ACC112 (cell line): ENCODE data around the gene SLC35D1.
A peak's percentile ranks its signal among the peaks of the same experiment; 100 is the strongest.
"Not testable (repeated sequence)": the region's sequence is repeated elsewhere in the genome, so short reads cannot be mapped to it uniquely, and the experiment has no call there.

Source experiments
- H2AFZ ChIP-seq: fragments of 200-600 bp; sonication (generic); one replicate; pipeline ENCODE4 v1.6.0; 2017; ENCODE audit warnings: antibody characterized with exemption, low read length; ENCODE audit not compliant: unreplicated experiment
- H3K27ac ChIP-seq: fragments of 200-600 bp; sonication (generic); 2 replicates; pipeline ENCODE4 v1.5.1; 2014; ENCODE audit warnings: low read depth, mild to moderate bottlenecking, antibody characterized with exemption, low read length, moderate library complexity
- H3K27me3 ChIP-seq: fragments of 200-600 bp; sonication (generic); 2 replicates; pipeline ENCODE4 v1.6.1; 2014; ENCODE audit warnings: mild to moderate bottlenecking, antibody characterized with exemption, low read length, moderate library complexity, mixed read lengths; ENCODE audit not compliant: insufficient read depth
- H3K36me3 ChIP-seq: fragments of 200-600 bp; sonication (generic); 2 replicates; pipeline ENCODE4 v1.6.1; 2016; ENCODE audit warnings: mild to moderate bottlenecking, antibody characterized with exemption, low read length, moderate library complexity, mixed read lengths; ENCODE audit not compliant: insufficient read depth
- H3K4me1 ChIP-seq: fragments of 200-600 bp; sonication (generic); one replicate; pipeline ENCODE4 v1.6.1; 2016; ENCODE audit warnings: low read length, mixed read lengths; ENCODE audit not compliant: insufficient read depth, unreplicated experiment, control insufficient read depth
- H3K4me3 ChIP-seq: fragments of 200-600 bp; sonication (generic); 2 replicates; pipeline ENCODE4 v1.5.1; 2014; ENCODE audit warnings: mild to moderate bottlenecking, low read depth, low read length
- H3K79me2 ChIP-seq: fragments of 200-600 bp; sonication (generic); one replicate; pipeline ENCODE4 v1.6.0; 2016; ENCODE audit warnings: low read length; ENCODE audit not compliant: control insufficient read depth, unreplicated experiment, insufficient read depth

Gene SLC35D1

DNA sequence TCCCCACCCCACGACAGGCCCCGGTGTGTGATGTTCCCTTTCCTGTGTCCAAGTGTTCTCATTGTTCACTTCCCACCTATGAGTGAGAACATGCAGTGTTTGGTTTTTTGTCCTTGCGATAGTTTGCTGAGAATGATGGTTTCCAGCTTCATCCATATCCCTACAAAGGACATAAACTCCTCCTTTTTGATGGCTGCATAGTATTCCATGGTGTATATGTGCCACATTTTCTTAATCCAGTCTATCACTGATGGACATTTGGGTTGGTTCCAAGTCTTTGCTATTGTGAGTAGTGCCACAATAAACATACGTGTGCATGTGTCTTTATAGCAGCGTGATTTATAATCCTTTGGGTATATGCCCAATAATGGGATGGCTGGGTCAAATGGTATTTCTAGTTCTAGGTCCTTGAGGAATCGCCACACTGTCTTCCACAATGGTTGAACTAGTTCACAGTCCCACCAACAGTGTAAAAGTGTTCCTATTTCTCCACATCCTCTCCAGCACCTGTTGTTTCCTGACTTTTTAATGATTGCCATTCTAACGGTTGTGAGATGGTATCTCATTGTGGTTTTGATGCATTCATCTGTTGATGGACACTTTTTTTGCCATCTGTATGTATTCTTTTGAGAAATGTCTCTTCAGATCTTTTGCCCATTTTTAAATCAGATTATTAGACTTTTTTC, 87.6 kb downstream of the SLC35D1 start:
- H3K27me3 ChIP-seq, H3K27ac ChIP-seq, H3K79me2 ChIP-seq, H3K4me3 ChIP-seq, H3K4me1 ChIP-seq, H2AFZ ChIP-seq: not testable (repeated sequence)
- peaks cover 58% of the 10 kb centered on the region for H3K36me3 ChIP-seq

DNA sequence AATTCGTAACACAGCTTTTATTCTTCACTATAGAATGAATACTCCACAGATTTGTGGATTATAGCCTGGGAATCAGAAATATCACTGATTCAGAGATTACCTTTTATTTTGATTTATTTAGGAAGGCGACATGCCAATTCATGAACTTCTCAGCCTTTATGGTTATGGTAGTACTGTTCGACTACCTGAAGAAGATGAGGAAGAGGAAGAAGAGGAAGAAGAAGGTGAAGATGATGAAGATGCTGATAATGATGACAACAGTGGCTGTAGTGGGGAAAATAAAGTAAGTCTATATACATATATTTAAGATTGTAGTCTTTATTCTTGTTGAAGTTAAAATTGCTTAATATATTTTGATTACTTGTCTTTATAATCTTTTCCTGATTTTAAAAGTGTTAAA, 96.0 kb downstream of the SLC35D1 start:
- H3K27ac ChIP-seq: no peak overlapping the region
- H3K4me1 ChIP-seq: peaks cover 11% of the 10 kb centered on the region
- H3K36me3 ChIP-seq: peaks cover 40% of the 10 kb centered on the region
- H3K27me3 ChIP-seq: no peaks in the 10 kb centered on the region
- H3K79me2 ChIP-seq: peaks cover 32% of the 10 kb centered on the region
- no peak overlapping the region for H2AFZ ChIP-seq
- no peak overlapping the region for H3K4me3 ChIP-seq

DNA sequence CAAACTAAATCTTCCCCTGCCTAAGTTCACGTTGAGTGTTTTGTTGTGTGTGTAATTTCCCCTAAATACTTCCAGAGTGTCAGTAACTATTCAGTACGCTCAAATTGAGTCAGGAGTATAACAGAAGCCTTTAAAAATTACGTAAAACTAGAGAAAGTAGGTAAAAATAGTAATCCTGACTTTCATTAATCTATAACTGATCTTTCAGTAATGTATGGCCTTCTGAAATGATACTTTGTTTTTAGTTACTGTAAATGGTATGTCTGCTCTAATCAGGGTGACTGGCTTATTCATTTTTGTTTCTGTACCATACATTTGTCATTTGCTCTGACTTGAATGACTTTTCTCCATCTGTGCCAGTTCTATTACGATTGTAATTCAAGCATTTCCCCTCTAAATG, 99.7 kb downstream of the SLC35D1 start:
- Histone ChIP-seq H3K79me2 (peaks cover 58% of the 10 kb centered on the region), H3K27ac (no peak overlapping the region), H3K36me3 (peaks cover 35% of the 10 kb centered on the region), H3K4me1 (peaks cover 30% of the 10 kb centered on the region), H2AFZ (no peak overlapping the region), H3K27me3 (no peaks in the 10 kb centered on the region), H3K4me3 (no peak overlapping the region)

DNA sequence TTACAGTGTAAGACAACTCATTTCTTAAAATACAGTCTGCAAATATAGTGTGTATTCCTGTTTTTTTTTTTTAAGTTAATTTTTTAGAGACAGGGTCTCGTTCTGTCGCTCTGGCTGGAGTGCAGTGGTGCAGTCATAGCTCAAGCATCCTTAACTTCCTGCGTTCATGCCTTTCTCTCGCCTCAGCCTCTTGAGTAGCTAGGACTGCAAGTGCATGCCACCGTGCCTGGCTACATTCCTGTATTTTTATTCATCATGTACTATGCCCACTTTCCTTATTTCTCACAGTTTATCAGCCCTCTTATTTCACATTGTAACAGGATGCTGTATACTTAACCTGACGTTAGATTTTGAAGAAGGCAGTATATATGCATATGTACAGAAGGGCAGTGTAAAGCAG, 102.4 kb downstream of the SLC35D1 start:
- Histone ChIP-seq H3K4me3 (no peak overlapping the region), H3K27ac (peak overlapping the region; percentile 73), H3K27me3 (no peaks in the 10 kb centered on the region), H3K79me2 (peaks cover 69% of the 10 kb centered on the region), H2AFZ (no peak overlapping the region), H3K36me3 (peaks cover 38% of the 10 kb centered on the region), H3K4me1 (peaks cover 42% of the 10 kb centered on the region)
